Vagina (tissue), 2 donors: ENCODE results near the gene EPB41.

Experiments used
- POLR2A ChIP-seq, 2 donors: fragments of 450-650 bp; IDR thresholded peaks; one replicate each; pipeline ENCODE4 v1.6.1; 2017; ENCODE audit warnings: antibody characterized with exemption in 2 of 2, mild to moderate bottlenecking in 2 of 2, moderate library complexity in 2 of 2
- TF ChIP-seq, protein P1 (sequence below), 3 experiments: fragments of 450-650 bp in 2 of 3; fragments of 200-600 bp in 1 of 3; sonication (generic) in 1 of 3; IDR thresholded peaks; one replicate each; pipeline ENCODE4 v1.5.1; 2017 to 2019; ENCODE audit warnings: antibody characterized with exemption in 3 of 3, mild to moderate bottlenecking in 2 of 3, moderate library complexity in 2 of 3

DNA sequence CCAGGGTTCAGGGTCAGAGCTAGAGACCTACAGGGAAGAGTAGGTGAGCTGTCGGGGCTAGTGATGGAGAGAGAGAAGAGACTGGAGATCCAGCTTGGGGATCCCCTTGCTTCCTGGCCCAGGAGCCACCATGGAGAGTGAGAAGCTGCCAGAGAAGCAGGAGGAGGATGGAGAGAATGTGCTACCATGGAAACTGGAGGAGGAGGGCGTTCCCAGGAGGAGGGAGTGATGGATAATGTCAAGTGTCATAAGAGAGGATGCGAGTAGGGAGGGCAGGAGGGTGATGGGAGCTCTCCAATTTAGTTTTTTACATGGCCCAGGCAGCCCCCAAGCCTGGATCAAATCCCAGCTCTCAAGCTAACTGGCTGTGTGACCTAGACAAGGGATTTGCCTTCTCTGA lies 46.5 kb upstream of the EPB41 start:
- no peak for TF ChIP-seq POLR2A (IDR thresholded peaks at IDR 0.05)
- TF ChIP-seq, protein P1, sequence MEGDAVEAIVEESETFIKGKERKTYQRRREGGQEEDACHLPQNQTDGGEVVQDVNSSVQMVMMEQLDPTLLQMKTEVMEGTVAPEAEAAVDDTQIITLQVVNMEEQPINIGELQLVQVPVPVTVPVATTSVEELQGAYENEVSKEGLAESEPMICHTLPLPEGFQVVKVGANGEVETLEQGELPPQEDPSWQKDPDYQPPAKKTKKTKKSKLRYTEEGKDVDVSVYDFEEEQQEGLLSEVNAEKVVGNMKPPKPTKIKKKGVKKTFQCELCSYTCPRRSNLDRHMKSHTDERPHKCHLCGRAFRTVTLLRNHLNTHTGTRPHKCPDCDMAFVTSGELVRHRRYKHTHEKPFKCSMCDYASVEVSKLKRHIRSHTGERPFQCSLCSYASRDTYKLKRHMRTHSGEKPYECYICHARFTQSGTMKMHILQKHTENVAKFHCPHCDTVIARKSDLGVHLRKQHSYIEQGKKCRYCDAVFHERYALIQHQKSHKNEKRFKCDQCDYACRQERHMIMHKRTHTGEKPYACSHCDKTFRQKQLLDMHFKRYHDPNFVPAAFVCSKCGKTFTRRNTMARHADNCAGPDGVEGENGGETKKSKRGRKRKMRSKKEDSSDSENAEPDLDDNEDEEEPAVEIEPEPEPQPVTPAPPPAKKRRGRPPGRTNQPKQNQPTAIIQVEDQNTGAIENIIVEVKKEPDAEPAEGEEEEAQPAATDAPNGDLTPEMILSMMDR (IDR thresholded peaks at IDR 0.05), result no peak
